ENCODE data around the gene SV2B.

GRCh38 chr15:91311986-91312385 is 211.9 kb downstream of the SV2B start:
- TF ChIP-seq CTCF (conservative IDR thresholded peaks at IDR 0.05 in 1 of 2, IDR thresholded peaks at IDR 0.05 in 1 of 2; ENCODE audit: low read depth in 1 of 2, low read length in 2 of 2) (no peak), EZH2 (IDR thresholded peaks at IDR 0.05; ENCODE audit: low read length, missing control alignments) (no peak)
